Measurements from ENCODE around the gene RAPGEF5.
A peak's percentile ranks its signal among the peaks of the same experiment; 100 is the strongest.

Gene RAPGEF5

GRCh38 chr7:22325671-22326070, 31.3 kb downstream of the RAPGEF5 start:
- no peak for DNase-seq (ENCODE audit: low read depth, low spot score)
- H3K4me3 ChIP-seq (ENCODE audit: low read length) = no peak overlapping the region

GRCh38 chr7:22323714-22324113, 33.2 kb downstream of the RAPGEF5 start:
- DNase-seq (ENCODE audit: low read depth, low spot score) = no peak
- no peak overlapping the region for H3K4me3 ChIP-seq (ENCODE audit: low read length)

- no peak for DNase-seq (ENCODE audit: low read depth, low spot score)
- no peak overlapping the region for H3K4me3 ChIP-seq (ENCODE audit: low read length)
Measured at GRCh38 chr7:22320416-22320815, 36.5 kb downstream of the RAPGEF5 start.

GRCh38 chr7:22319424-22320403, 37.2 kb downstream of the RAPGEF5 start:
- DNase-seq (ENCODE audit: low read depth, low spot score) = no peak
- H3K4me3 ChIP-seq (ENCODE audit: low read length) = no peak overlapping the region

GRCh38 chr7:22318376-22318775, 38.6 kb downstream of the RAPGEF5 start:
- DNase-seq (ENCODE audit: low read depth, low spot score) = no peak
- H3K4me3 ChIP-seq (ENCODE audit: low read length) = no peak overlapping the region

GRCh38 chr7:22317632-22318031, 39.3 kb downstream of the RAPGEF5 start:
- H3K4me3 ChIP-seq (ENCODE audit: low read length) = no peak overlapping the region
- DNase-seq (ENCODE audit: low read depth, low spot score) = no peak

GRCh38 chr7:22316914-22317313, 40.0 kb downstream of the RAPGEF5 start:
- DNase-seq (ENCODE audit: low read depth, low spot score) = no peak
- no peak overlapping the region for H3K4me3 ChIP-seq (ENCODE audit: low read length)

GRCh38 chr7:22307816-22308215, 49.1 kb downstream of the RAPGEF5 start:
- no peak overlapping the region for H3K4me3 ChIP-seq (ENCODE audit: low read length)
- DNase-seq (ENCODE audit: low read depth, low spot score) = no peak

- no peak overlapping the region for H3K4me3 ChIP-seq (ENCODE audit: low read length)
- no peak for DNase-seq (ENCODE audit: low read depth, low spot score)
Measured at GRCh38 chr7:22305706-22306105, 51.2 kb downstream of the RAPGEF5 start.

GRCh38 chr7:22302951-22303423, 54.0 kb downstream of the RAPGEF5 start:
- no peak overlapping the region for H3K4me3 ChIP-seq (ENCODE audit: low read length)
- no peak for DNase-seq (ENCODE audit: low read depth, low spot score)

- DNase-seq (ENCODE audit: low read depth, low spot score) = no peak
- H3K4me3 ChIP-seq (ENCODE audit: low read length) = no peak overlapping the region
Measured at GRCh38 chr7:22302193-22302592, 54.8 kb downstream of the RAPGEF5 start.

- DNase-seq (ENCODE audit: low read depth, low spot score) = no peak
- H3K4me3 ChIP-seq (ENCODE audit: low read length) = no peak overlapping the region
Measured at GRCh38 chr7:22301790-22302189, 55.2 kb downstream of the RAPGEF5 start.

GRCh38 chr7:22300839-22301238, 56.1 kb downstream of the RAPGEF5 start:
- DNase-seq (ENCODE audit: low read depth, low spot score) = no peak
- no peak overlapping the region for H3K4me3 ChIP-seq (ENCODE audit: low read length)

- DNase-seq (ENCODE audit: low read depth, low spot score) = no peak
- no peak overlapping the region for H3K4me3 ChIP-seq (ENCODE audit: low read length)
Measured at GRCh38 chr7:22296916-22297315, 60.0 kb downstream of the RAPGEF5 start.

GRCh38 chr7:22296265-22296566, 60.7 kb downstream of the RAPGEF5 start:
- H3K4me3 ChIP-seq (ENCODE audit: low read length) = no peak overlapping the region
- no peak for DNase-seq (ENCODE audit: low read depth, low spot score)

GRCh38 chr7:22295402-22296264, 61.3 kb downstream of the RAPGEF5 start:
- H3K4me3 ChIP-seq (ENCODE audit: low read length) = no peak overlapping the region
- no peak for DNase-seq (ENCODE audit: low read depth, low spot score)

GRCh38 chr7:22292531-22292930, 64.4 kb downstream of the RAPGEF5 start:
- H3K4me3 ChIP-seq (ENCODE audit: low read length) = no peak overlapping the region
- peak; percentile 83 for DNase-seq (ENCODE audit: low read depth, low spot score)

GRCh38 chr7:22291977-22292376, 65.0 kb downstream of the RAPGEF5 start:
- no peak for DNase-seq (ENCODE audit: low read depth, low spot score)
- no peak overlapping the region for H3K4me3 ChIP-seq (ENCODE audit: low read length)

- no peak overlapping the region for H3K4me3 ChIP-seq (ENCODE audit: low read length)
- DNase-seq (ENCODE audit: low read depth, low spot score) = peak; percentile 47
Measured at GRCh38 chr7:22288202-22288601, 68.8 kb downstream of the RAPGEF5 start.

GRCh38 chr7:22287412-22287811, 69.5 kb downstream of the RAPGEF5 start:
- H3K4me3 ChIP-seq (ENCODE audit: low read length) = no peak overlapping the region
- DNase-seq (ENCODE audit: low read depth, low spot score) = no peak
